Mesenchymal stem cell (in vitro differentiated cells and primary cell): ENCODE data around the gene SPOCD1.

Source experiments
- DNase-seq: peaks from one replicate; pipeline ENCODE4 v3.0.0-alpha.2; 2013
- H2AFZ ChIP-seq: one replicate; pipeline ENCODE4 v1.6.1; 2013; ENCODE audit warnings: low read depth, mild to moderate bottlenecking, control low read depth, inconsistent platforms, low read length, moderate library complexity
- H2AK5ac ChIP-seq: 2 replicates; pipeline ENCODE4 v1.6.1; 2013; ENCODE audit warnings: low read length, moderate library complexity, mild to moderate bottlenecking, inconsistent platforms; ENCODE audit not compliant: severe bottlenecking
- H2BK120ac ChIP-seq: one replicate; pipeline ENCODE4 v1.6.1; 2013; ENCODE audit warnings: low read depth, mild to moderate bottlenecking, inconsistent platforms, low read length, moderate library complexity
- H2BK12ac ChIP-seq, 2 experiments: one replicate each; pipeline ENCODE4 v1.6.1; 2013; ENCODE audit warnings: inconsistent platforms in 2 of 2, low read length in 2 of 2, mild to moderate bottlenecking in 2 of 2, moderate library complexity in 2 of 2, control low read depth in 1 of 2
- H2BK15ac ChIP-seq: one replicate; pipeline ENCODE4 v1.6.1; 2013; ENCODE audit warnings: mild to moderate bottlenecking, low read depth, inconsistent platforms; ENCODE audit not compliant: poor library complexity, severe bottlenecking
- H2BK5ac ChIP-seq: 2 replicates; pipeline ENCODE4 v1.6.1; 2013; ENCODE audit warnings: low read depth, mild to moderate bottlenecking, low read length, control low read depth, inconsistent platforms; ENCODE audit not compliant: poor library complexity, severe bottlenecking
- H3K14ac ChIP-seq, 2 experiments: one replicate each; pipeline ENCODE4 v1.6.1; 2013; ENCODE audit warnings: inconsistent platforms in 2 of 2, low read length in 2 of 2, control low read depth in 1 of 2, mild to moderate bottlenecking in 1 of 2, moderate library complexity in 1 of 2
- H3K18ac ChIP-seq, 2 experiments: one replicate each; pipeline ENCODE4 v1.6.1; 2013; ENCODE audit warnings: inconsistent platforms in 2 of 2, low read length in 2 of 2, control low read depth in 1 of 2, low read depth in 1 of 2, mild to moderate bottlenecking in 1 of 2
- H3K23ac ChIP-seq, 2 experiments: one replicate each; pipeline ENCODE4 v1.6.1; 2013; ENCODE audit warnings: inconsistent platforms in 2 of 2, low read length in 2 of 2, mild to moderate bottlenecking in 2 of 2, moderate library complexity in 2 of 2, control low read depth in 1 of 2
- H3K27ac ChIP-seq: 2 replicates; pipeline ENCODE4 v1.5.1; 2013; ENCODE audit warnings: mild to moderate bottlenecking, moderate library complexity, low read length, control low read depth, inconsistent platforms; ENCODE audit not compliant: poor library complexity, severe bottlenecking
- H3K27me3 ChIP-seq, 2 experiments: 2 replicates each; pipeline versions ENCODE4 v1.6.1 to v1.7.0; 2013; ENCODE audit warnings: low read length in 2 of 2, mild to moderate bottlenecking in 2 of 2, moderate library complexity in 2 of 2, control low read depth in 1 of 2, inconsistent platforms in 1 of 2; ENCODE audit not compliant: control insufficient read depth in 1 of 2, insufficient read depth in 1 of 2
- H3K36me3 ChIP-seq, 2 experiments: 2 replicates each; pipeline versions ENCODE4 v1.6.1 to v1.7.0; 2013; ENCODE audit warnings: low read length in 2 of 2, control low read depth in 1 of 2, inconsistent platforms in 1 of 2, low read depth in 1 of 2, mild to moderate bottlenecking in 1 of 2; ENCODE audit not compliant: insufficient read depth in 2 of 2, control insufficient read depth in 1 of 2
- H3K4ac ChIP-seq, 2 experiments: one replicate each; pipeline ENCODE4 v1.6.1; 2013; ENCODE audit warnings: inconsistent platforms in 2 of 2, low read length in 2 of 2, mild to moderate bottlenecking in 2 of 2, moderate library complexity in 2 of 2, control low read depth in 1 of 2, low read depth in 1 of 2
- H3K4me1 ChIP-seq: 2 replicates; pipeline ENCODE4 v1.6.1; 2013; ENCODE audit warnings: low read depth, low read length, control low read depth; ENCODE audit not compliant: control insufficient read depth, insufficient read depth
- H3K4me2 ChIP-seq: 2 replicates; pipeline ENCODE4 v1.6.1; 2013; ENCODE audit warnings: low read length, mild to moderate bottlenecking, inconsistent platforms; ENCODE audit not compliant: poor library complexity, severe bottlenecking
- H3K4me3 ChIP-seq, 2 experiments: 2 replicates each; pipeline versions ENCODE4 v1.5.1 to v1.7.0; 2013; ENCODE audit warnings: low read length in 2 of 2, mild to moderate bottlenecking in 2 of 2, control low read depth in 1 of 2, low read depth in 1 of 2; ENCODE audit not compliant: insufficient read depth in 1 of 2
- H3K79me1 ChIP-seq: replicated peaks from 2 replicates; pipeline ENCODE4 v1.6.1; 2013; ENCODE audit warnings: mild to moderate bottlenecking, control low read depth, low read length, inconsistent platforms; ENCODE audit not compliant: poor library complexity, severe bottlenecking
- H3K9ac ChIP-seq: 2 replicates; pipeline ENCODE4 v1.7.0; 2013; ENCODE audit warnings: mild to moderate bottlenecking, low read length, moderate library complexity
- H3K9me3 ChIP-seq: 2 replicates; pipeline ENCODE4 v1.7.0; 2013; ENCODE audit warnings: mild to moderate bottlenecking, low read length; ENCODE audit not compliant: control insufficient read depth
- H4K8ac ChIP-seq: one replicate; pipeline ENCODE4 v1.6.1; 2013; ENCODE audit warnings: inconsistent platforms, mild to moderate bottlenecking, low read length, moderate library complexity
- H4K91ac ChIP-seq: one replicate; pipeline ENCODE4 v1.6.1; 2013; ENCODE audit warnings: mild to moderate bottlenecking, low read length, inconsistent platforms
- WGBS: methylation state at CpG from one replicate; pipeline ENCODE4 v1.1.7; 2013; ENCODE audit warnings: mixed read lengths; 5-methylcytosine and 5-hydroxymethylcytosine counted together

SPOCD1 gene

DNA sequence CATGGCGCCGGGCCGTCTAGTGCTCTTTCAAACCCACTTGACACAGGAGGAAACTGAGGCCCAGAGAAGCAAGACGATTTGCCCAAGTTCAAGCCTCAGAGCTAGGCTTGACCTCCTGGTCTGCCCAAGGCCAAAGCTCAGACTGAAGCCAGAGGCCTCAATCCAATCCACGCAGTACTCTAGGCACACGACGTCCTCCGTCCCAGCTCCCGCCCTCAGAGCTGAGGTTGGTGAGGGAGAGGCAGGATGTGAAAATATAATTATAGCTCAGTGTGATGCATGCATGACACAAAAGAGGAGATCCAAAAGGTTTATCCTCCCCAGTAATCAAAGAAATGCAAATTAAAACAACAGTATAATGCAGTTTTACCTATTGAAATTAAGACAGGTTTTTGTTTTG lies 36.1 kb downstream of the SPOCD1 start:
- Histone ChIP-seq H2AK5ac (no peak overlapping the region), H2BK12ac (no peak overlapping the region), H3K4ac (no peak overlapping the region), H3K9ac (no peak overlapping the region), H3K79me1 (no peaks in the 10 kb centered on the region), H3K9me3 (no peaks in the 10 kb centered on the region), H3K23ac (no peak overlapping the region), H3K4me1 (peaks cover 1% of the 10 kb centered on the region), H3K4me2 (no peak overlapping the region), H3K36me3 (no peaks in the 10 kb centered on the region), H2BK5ac (no peak overlapping the region), H3K18ac (no peak overlapping the region), H3K4me3 (no peak overlapping the region), H2BK120ac (no peak overlapping the region), H4K8ac (no peak overlapping the region), H3K27me3 (peaks cover 34 to 43% of the 10 kb centered on the region in 2 experiments), H2AFZ (no peak overlapping the region), H2BK15ac (no peak overlapping the region), H4K91ac (no peak overlapping the region), H3K14ac (no peak overlapping the region), H3K27ac (no peak overlapping the region)
- whole genome bisulfite sequencing = 92% methylated on average over 9 of the region's 9 CpGs
- no peak for DNase-seq

DNA sequence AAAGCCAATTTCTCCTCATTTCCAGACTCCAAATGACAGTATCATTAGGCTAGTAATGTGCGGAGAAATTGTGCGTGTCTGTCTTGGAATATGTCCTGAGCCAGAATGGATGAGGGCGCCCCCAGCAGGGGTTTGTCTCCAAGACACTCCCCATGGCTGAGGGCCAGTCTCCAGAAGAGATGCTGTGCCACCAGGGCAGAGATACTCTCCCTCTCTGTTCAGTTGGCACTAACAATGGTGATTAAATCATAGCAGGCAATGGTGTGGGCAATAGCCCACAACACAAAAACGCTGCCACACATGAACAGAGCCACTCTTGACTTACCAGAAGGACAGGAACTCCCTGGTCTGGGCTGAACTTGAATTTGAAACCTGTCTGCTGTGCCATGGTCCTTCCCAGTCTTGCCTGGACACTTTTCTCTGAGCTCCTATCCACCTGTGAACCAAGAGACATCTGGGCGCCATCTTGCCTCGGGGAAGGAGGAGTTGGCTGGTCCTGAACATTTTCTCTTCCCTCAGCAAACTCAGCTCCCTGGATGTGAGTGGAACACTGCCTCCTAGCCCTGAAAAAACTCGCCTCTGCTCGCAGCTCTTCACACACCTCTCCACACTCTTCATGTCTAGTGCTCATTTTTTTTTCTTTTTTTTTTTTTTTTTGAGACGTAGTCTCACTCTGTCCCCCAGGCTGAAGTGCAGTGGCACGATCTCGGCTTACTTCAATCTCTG lies 36.9 kb downstream of the SPOCD1 start:
- no peak overlapping the region for H2BK15ac ChIP-seq
- no peak overlapping the region for H3K9ac ChIP-seq
- peaks cover 41 to 51% of the 10 kb centered on the region in 2 experiments for H3K27me3 ChIP-seq
- H2BK12ac ChIP-seq = no peak overlapping the region
- H3K4ac ChIP-seq = no peak overlapping the region
- H2BK120ac ChIP-seq = no peak overlapping the region
- no peak overlapping the region for H3K4me3 ChIP-seq
- WGBS = 86% methylated on average over 10 of the region's 11 CpGs
- no peak overlapping the region for H2AFZ ChIP-seq
- DNase-seq = no peak
- H3K79me1 ChIP-seq = no peaks in the 10 kb centered on the region
- H4K91ac ChIP-seq = no peak overlapping the region
- H2AK5ac ChIP-seq = no peak overlapping the region
- H3K9me3 ChIP-seq = no peaks in the 10 kb centered on the region
- no peak overlapping the region for H3K23ac ChIP-seq
- H3K4me2 ChIP-seq = no peak overlapping the region
- H3K4me1 ChIP-seq = peaks cover 1% of the 10 kb centered on the region
- H4K8ac ChIP-seq = no peak overlapping the region
- H3K14ac ChIP-seq = no peak overlapping the region
- no peak overlapping the region for H3K18ac ChIP-seq
- H3K36me3 ChIP-seq = no peaks in the 10 kb centered on the region
- no peak overlapping the region for H2BK5ac ChIP-seq
- no peak overlapping the region for H3K27ac ChIP-seq

DNA sequence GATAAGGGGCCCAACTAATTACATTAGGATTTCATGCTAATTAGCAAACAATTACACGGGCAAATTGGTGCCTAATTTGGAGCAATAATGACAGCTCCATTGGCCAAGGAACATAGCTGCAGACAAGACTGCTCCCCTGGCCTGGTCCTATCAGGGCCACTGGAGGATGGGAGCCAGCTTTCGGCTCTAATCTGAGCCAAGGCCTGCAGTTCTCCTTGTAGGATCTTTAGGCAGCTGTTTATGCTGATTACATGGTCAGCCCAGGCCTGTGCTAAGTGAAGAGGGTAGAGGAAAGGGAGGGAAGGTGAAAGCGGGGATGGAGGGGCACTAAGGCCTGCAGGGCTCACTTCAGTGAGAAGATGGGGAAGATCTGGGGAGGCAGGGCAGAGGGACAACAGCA lies 39.3 kb downstream of the SPOCD1 start:
- Histone ChIP-seq H3K18ac (no peak overlapping the region), H3K23ac (no peak overlapping the region), H3K27ac (no peak overlapping the region), H3K4me2 (no peak overlapping the region), H3K79me1 (no peaks in the 10 kb centered on the region), H4K91ac (no peak overlapping the region), H2BK120ac (no peak overlapping the region), H3K36me3 (no peaks in the 10 kb centered on the region), H2BK5ac (no peak overlapping the region), H2BK15ac (no peak overlapping the region), H3K9me3 (no peaks in the 10 kb centered on the region), H3K4me1 (peaks cover 15% of the 10 kb centered on the region), H2AK5ac (no peak overlapping the region), H2AFZ (no peak overlapping the region), H3K4me3 (no peak overlapping the region), H3K27me3 (peaks cover 66 to 70% of the 10 kb centered on the region in 2 experiments), H2BK12ac (no peak overlapping the region), H3K14ac (no peak overlapping the region), H4K8ac (no peak overlapping the region), H3K9ac (no peak overlapping the region), H3K4ac (no peak overlapping the region)
- 46% methylated on average over 3 of the region's 3 CpGs for WGBS
- DNase-seq = no peak

DNA sequence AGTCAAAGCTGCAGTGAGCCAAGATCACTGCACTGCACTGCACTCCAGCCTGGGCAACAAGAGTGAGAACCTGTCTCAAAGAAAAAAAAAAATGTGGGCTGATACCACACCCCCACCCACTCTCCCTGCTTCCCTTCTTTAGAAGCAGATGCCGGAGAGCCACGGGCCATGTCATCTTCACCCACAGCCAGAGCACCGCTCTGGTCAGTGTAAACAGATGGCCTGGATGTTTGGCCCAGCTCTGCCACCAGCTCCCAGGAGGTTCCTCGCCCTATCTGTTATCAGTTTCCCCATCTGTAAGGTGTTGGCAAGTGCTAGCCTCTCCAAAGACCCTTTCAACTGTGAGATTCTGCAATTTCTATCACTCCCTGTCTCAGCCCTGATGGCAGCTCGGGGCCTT lies 39.8 kb downstream of the SPOCD1 start:
- H3K4me3 ChIP-seq = no peak overlapping the region
- no peak overlapping the region for H2AK5ac ChIP-seq
- H4K91ac ChIP-seq = no peak overlapping the region
- no peak overlapping the region for H3K4me2 ChIP-seq
- no peak overlapping the region for H3K9ac ChIP-seq
- no peak overlapping the region for H3K23ac ChIP-seq
- H4K8ac ChIP-seq = no peak overlapping the region
- no peak overlapping the region for H2BK12ac ChIP-seq
- H3K14ac ChIP-seq = no peak overlapping the region
- H2BK5ac ChIP-seq = no peak overlapping the region
- H2BK15ac ChIP-seq = no peak overlapping the region
- no peak overlapping the region for H2BK120ac ChIP-seq
- H3K79me1 ChIP-seq = no peaks in the 10 kb centered on the region
- no peak overlapping the region for H3K4ac ChIP-seq
- H3K27me3 ChIP-seq = peaks cover 70 to 75% of the 10 kb centered on the region in 2 experiments
- no peak overlapping the region for H2AFZ ChIP-seq
- peaks cover 15% of the 10 kb centered on the region for H3K4me1 ChIP-seq
- DNase-seq = no peak
- H3K27ac ChIP-seq = no peak overlapping the region
- peaks cover 0 to 3% of the 10 kb centered on the region in 2 experiments for H3K36me3 ChIP-seq
- H3K18ac ChIP-seq = no peak overlapping the region
- H3K9me3 ChIP-seq = no peaks in the 10 kb centered on the region
- 39% methylated on average over 5 of the region's 5 CpGs for WGBS
